GM21619 (cell line): ENCODE measurements around the gene SLC16A4.

ENCODE experiments used
- ATAC-seq: cut with Tn5 transposase; IDR thresholded peaks from one replicate; pipeline ENCODE4 v1.9.1; 2021; ENCODE audit not compliant: unreplicated experiment

Gene SLC16A4

DNA sequence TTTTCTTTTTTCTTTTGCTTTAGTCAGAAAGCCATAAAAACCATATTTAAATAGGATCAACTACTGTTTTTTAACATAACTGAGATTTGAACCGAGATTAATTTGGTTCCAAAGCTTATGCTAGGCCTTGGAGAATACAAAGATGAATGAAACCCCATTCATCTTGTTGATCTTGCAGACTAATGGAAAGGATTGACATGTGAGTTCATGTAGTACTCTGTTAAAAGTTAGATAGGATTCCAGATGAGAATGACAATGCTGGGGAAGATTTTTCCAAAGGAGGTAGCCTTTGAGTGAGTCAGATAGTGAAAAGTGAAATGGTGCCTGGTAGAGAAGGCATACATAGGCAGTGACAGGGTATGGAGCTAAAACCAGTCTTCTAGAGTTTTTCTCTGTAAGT lies 29.0 kb downstream of the SLC16A4 start:
- ATAC-seq = no peak

DNA sequence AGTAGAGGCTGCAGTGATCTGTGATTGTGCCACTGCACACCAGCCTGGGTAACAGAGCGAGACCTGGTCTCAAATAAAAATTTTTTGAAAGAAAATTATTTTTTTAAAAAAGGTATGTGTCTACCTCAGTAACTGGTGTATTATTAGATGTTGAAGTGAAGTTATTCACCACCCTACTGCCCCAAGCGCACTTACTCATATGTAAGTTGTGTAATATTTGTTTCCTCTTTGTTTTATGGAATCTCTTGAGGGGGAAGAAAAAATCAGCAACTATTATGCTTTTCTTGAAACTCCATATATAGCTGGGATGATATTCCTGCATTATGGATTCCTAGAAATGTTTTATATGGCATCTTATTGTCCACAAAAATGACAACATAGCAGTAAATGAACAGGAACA lies 30.4 kb downstream of the SLC16A4 start:
- ATAC-seq = no peak

DNA sequence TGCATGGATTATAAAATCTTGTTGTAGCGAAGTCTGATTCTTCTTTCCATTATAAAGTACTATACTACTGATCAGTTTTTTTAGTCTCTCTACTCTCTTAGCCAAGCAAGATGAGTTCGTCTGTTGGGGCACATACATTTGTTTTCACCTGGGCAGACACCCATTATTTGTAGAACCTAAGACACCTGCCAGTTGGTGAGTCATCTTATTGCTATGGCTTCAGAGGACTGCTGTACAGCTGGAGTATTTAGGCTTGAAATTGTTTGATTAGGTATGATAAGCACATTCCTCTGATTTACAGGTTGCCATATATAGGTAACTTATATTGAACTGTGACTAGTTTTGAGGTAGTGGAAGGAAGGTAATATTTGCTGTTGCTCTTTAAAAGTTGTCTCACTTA lies 34.4 kb downstream of the SLC16A4 start:
- no peak for ATAC-seq

DNA sequence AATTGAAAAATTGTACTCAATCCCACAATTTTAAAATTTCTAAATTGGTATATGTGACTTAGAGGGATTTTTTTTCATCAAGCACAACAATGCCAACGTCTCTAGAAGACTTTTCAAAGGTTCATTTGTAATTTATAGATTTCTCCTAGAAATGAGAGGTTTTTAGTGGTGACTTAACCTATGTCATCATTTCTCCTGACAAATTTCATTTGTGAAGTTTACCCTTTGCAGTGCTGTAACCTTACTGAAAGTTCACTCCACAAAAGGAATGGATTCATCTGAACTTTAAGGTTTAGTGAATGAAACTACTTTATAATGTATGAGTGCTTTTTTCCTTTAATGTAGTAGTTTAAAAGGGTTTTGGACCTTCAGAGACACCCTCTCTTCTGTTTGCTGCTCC lies 35.5 kb downstream of the SLC16A4 start:
- ATAC-seq = no peak

DNA sequence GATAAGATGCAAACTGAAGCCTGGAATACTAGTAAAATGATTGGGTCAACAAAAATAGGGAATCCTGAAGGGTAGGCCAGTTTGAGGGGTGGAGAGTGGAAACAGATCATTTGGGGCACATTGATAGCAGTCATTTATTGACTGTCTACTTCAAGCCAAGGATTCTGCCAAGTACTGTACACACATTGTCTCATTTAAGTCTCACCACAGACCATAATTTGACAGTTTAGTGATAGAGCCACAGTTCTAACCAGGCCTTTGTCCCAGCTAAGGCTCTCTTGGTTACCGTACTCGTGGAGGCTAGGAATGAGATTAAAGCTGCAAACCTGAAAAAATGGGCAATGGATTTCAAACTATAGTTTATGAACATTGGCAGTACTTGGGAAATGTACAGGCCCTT lies 40.5 kb downstream of the SLC16A4 start:
- ATAC-seq = no peak

DNA sequence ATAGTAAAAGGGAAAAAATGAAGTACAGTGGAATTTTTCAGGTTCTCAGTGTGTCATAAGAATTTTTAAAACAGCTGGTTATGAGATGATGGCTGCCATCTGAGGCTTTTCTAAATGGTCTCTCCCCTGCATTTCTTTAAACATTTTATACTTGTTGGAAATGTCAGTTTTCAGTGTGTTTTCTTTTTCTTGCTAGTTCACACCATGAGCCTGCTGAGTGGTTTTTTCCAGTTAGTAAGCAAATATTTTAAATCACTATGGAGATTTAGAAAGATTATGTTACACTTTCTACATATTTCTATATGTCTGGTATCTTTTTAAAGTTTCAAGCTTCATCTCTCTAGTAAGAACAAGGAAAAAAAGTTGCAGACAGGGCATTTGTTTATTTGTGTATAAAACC lies 42.1 kb downstream of the SLC16A4 start:
- no peak for ATAC-seq

DNA sequence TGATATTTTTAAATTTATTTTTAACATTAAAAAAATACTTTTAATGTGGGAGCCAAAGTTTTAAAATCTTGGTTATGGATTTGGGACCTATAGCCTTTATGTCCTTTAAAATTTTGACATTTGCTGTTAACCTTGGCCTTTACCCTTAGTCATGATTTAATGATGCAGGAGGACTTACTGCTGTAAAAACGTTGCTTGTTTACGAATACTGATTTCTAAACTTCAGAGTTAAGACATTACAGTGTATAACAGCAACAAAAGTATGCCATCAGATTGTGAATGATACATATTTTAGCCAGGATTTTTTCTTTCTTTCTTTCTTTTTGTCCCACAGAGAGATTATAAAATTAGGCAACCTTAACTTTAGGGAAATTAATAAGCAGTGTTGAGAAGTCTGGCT lies 42.8 kb downstream of the SLC16A4 start:
- ATAC-seq = no peak

DNA sequence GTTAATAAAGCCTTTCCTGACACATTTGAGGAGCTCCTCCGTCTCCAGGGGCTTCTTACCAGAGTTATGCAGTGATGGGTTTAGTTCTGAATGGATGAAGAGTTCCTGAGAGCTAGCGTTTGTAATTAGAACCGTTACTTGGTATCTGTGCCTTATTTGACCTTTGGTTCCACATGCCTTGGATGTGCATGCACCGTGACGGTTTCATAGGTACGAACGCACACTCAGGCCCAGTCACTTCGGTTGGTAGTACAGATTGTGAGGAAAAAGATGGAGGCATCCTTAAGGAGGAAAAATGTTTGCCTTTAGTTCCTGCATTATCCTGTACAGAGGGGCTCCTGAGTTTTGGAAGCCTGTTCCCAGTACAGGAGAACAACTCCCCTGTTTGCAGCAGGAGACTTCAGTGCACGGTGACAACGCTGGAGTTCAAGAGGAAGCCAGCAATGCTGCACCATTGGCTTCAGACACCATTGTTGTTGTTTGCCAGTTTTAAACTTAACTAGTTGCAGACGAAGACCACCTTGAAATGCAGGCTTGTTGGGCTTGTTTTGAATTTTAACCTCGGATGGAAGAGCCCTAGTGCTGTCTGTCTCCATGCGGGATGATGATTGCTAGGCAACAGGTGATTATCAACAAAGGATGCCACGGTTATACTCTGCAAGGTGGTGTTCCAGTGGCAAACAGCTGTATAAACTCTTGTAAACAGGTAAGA lies 43.5 kb downstream of the SLC16A4 start:
- no peak for ATAC-seq

DNA sequence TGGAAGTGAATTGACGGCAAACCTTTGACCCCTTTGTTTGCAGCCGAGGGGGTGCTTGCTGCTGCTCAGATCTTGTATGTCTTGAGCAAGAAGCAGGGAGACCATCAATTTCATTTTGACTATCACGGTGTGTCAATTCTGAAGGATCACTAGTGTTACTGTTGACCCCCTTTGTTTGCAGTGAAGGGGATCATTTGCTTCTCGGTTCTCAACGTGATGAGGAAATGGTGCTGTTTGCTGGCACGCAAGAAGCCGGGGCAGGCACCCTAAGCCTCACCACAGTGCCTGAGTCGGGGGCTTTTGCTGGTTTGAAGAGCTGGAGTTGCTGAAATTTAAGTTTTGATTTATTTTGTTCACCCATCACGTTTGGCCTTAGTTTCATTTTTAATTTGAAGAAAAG lies 44.1 kb downstream of the SLC16A4 start:
- no peak for ATAC-seq

DNA sequence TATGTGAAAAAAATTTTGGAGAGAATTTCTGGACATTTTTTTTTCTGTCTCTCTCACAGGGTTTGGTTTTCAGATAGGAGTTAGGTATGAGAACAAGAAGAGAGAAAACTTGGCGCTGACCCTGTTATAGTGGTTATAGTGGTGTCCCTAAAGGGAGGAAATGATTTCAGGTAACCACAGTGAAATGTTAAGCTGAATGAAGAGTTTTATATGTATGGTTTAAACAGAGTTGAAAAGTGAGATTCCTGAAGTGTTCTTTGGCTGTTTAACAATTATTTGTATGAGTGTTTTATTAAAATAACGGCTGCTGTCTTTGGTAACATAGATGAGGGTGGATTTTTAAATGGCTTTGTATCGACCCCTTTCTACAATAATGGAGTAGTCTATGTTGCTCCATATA lies 45.3 kb downstream of the SLC16A4 start:
- no peak for ATAC-seq

DNA sequence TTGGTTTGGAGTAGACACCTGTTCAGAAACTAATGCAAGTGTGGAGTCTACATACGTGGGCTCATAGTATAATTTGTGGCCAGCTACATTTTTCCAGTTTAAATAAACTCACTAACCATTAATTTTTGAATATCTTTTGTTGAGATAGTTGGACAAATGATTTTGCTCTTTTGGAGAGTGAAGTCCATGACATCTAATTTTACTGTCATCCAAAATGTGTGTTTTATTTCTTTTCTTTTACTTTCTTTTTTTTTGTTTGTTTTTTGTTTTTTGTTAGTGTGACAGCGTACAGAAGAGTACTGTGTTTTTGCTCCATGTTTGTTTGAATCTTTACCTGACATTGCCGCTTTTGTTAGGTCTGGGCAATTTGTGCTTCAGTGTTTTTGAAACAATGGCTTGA lies 46.7 kb downstream of the SLC16A4 start:
- ATAC-seq = no peak

DNA sequence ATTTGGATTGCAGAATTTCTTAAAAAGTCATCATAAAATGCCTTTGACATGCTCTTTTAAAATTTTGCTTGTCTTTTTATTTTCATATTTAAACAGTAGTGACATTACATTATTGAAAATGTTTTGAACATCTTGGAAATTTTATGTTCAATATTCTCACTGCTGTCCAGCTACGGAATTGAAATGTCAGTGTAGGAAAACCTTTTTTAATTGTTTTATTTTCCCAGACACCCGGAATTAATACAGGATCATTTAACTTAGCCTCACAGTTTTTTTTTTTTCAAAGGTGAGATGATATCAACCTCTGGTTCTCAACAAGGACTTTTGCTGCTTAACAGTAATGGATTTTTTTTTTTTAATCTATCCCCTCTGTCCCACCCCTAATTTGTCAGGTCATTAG lies 47.6 kb downstream of the SLC16A4 start:
- ATAC-seq = no peak

DNA sequence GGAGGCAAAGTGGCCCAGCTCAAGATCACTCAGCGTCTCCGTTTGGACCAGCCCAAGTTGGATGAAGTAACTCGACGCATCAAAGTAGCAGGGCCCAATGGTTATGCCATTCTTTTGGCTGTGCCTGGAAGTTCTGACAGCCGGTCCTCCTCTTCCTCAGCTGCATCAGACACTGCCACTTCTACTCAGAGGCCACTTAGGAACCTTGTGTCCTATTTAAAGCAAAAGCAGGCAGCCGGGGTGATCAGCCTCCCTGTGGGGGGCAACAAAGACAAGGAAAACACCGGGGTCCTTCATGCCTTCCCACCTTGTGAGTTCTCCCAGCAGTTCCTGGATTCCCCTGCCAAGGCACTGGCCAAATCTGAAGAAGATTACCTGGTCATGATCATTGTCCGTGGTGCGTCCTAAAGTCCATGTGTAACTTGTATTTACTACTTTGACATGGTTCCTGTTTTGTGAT lies 48.9 kb downstream of the SLC16A4 start:
- no peak for ATAC-seq

DNA sequence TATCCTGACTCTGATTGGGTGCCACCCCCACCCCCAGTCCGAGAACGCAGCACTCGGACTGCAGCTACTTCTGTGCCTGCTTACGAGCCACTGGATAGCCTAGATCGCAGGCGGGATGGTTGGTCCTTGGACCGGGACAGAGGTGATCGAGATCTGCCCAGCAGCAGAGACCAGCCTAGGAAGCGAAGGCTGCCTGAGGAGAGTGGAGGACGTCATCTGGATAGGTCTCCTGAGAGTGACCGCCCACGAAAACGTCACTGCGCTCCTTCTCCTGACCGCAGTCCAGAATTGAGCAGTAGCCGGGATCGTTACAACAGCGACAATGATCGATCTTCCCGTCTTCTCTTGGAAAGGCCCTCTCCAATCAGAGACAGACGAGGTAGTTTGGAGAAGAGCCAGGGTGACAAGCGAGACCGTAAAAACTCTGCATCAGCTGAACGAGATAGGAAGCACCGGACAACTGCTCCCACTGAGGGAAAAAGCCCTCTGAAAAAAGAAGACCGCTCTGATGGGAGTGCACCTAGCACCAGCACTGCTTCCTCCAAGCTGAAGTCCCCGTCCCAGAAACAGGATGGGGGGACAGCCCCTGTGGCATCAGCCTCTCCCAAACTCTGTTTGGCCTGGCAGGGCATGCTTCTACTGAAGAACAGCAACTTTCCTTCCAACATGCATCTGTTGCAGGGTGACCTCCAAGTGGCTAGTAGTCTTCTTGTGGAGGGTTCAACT lies 49.5 kb downstream of the SLC16A4 start:
- no peak for ATAC-seq

DNA sequence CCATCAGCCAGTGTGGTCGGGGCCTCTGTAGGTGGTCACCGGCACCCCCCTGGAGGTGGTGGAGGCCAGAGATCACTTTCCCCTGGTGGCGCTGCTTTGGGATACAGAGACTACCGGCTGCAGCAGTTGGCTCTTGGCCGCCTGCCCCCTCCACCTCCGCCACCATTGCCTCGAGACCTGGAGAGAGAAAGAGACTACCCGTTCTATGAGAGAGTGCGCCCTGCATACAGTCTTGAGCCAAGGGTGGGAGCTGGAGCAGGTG lies 50.7 kb downstream of the SLC16A4 start:
- no peak for ATAC-seq

DNA sequence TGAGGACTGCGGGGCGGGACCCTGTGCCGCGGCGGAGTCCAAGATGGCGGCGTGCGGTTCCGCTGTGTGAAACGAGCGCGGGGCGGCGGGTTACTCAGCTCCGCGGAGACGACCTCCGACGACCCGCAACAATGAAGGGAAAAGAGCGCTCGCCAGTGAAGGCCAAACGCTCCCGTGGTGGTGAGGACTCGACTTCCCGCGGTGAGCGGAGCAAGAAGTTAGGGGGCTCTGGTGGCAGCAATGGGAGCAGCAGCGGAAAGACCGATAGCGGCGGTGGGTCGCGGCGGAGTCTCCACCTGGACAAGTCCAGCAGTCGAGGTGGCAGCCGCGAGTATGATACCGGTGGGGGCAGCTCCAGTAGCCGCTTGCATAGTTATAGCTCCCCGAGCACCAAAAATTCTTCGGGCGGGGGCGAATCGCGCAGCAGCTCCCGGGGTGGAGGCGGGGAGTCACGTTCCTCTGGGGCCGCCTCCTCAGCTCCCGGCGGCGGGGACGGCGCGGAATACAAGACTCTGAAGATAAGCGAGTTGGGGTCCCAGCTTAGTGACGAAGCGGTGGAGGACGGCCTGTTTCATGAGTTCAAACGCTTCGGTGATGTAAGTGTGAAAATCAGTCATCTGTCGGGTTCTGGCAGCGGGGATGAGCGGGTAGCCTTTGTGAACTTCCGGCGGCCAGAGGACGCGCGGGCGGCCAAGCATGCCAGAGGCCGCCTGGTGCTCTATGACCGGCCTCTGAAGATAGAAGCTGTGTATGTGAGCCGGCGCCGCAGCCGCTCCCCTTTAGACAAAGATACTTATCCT lies 51.2 kb downstream of the SLC16A4 start:
- no peak for ATAC-seq

DNA sequence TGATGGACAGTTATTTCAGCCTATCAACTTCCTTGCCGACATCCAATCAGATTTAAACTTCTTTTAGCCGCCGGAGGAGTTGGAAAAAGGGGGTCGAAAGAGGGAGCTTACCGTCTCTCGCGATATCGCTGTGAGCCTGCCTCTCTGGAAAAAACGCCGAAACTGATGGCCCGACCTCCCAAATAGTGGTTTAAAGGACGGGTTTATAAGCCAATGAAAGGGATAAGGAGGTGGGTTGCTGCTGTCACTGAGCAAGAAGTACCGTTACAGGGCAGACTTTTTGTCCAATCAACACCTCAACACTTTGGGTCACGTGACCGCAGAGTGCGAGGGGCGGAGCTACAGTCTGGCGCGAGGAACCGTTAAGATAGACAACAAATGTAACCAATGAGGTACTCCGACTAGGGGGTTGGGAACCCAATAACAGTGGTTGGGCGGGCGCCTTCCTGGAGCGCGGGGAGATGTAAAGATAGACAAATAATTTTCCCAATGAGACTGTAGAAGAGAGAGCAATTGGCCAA lies 51.9 kb downstream of the SLC16A4 start, which contains the start of gene RBM15:
RBM15 (plus strand) TSS at position 492 of the 521 bp plus-strand sequence; CDS start at position 521, 29 bp downstream.
- peak; percentile 63 for ATAC-seq

DNA sequence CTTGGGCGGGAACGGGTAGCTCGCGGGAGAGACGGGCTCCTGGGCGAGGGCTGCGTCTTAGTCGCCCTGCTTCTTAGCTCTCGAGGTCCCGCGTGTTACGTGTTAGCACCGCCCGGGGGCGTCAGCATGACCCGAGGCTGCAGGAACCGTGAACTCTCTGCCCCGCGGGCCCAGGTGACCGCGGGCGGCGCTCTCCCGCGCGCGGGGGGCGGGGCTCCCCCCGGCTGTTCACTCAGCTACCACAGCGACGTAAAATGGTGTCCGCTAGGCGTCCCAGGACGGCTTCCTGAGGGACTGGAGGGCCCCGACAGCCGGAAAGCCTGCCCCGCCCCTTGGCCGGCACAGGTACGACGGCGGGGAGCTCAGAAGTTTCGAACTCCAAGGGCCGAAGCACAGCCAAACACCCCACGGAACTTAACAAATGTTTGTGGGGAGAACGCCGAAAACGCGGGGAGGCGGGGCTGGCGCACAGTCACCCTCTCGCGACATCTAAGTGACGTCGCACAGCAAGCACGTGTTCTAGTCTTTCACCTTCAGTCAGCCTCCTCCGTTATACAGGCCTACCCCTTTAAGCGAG lies 52.4 kb downstream of the SLC16A4 start:
- peak; percentile 60 for ATAC-seq

DNA sequence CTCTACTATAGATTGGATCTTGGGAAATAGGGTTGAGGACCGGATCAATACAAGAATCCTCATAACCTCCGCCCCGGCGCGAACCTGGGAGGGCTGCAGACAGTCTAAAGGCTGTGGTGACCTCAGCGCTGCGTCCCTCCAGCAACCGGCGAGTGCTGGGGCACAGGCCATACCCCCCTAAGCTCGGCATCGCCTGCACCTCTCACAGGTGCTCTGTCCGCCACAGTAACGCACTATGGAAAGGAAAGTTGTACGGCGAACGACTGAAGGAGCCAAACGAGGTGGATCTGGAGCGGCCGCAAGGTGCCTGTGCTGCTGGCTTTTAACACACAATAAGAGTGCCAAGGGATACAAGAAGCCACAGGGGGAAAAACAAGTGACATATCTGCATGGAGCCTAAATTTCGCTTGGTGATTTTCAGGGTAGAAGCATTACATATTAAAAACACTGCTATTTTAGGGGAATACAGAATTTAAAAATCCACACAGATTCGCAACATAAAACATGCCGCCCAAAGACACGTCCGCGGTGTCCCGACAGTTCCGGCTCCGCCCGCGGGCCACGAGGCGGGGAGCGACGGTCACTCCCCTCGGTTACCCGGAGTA lies 53.0 kb downstream of the SLC16A4 start:
- ATAC-seq = no peak

DNA sequence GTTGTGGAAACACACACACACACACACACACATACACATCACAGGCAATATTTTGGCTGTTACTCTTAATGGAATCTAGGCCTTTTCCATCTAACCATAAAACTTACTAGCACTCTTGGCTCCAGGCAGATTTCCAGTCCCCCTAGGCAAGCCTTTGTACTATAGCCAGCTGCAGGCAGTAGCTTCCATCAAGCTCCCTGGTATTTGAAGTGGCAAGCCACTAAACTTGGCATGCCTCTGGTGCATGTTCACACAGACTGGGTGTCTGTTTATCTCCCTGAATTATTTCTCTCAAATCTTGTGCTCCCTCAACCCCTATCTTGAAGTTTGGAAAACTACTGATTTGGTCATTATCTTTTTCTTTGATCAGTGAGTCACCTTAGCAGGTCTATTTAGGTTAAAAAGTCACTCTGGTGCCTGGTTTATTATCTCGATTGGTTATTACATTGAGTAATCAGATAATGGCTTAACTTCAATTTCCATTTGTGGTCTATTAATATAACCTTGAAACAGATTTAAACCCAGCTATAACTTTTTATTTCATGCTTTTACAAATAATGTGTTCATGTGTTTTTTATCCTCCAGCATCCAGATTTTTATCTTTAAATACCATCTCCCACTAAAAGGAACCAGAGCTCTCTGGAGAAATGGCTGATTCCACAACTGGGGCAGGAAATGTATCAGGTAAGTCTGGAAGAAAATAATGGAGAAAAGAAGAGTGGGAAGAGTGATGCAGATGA lies 54.4 kb downstream of the SLC16A4 start:
- ATAC-seq = no peak
